Activated T-cell treated with anti-CD3 and anti-CD28 coated beads for 48 hours (primary cell): ENCODE results near the gene PPRC1.
A peak's percentile ranks its signal among the peaks of the same experiment; 100 is the strongest.

Experiments used
- DNase-seq: peaks from one replicate; pipeline ENCODE4 v3.0.0-alpha.2; 2020; ENCODE audit warnings: low read depth

Gene PPRC1, protein sequence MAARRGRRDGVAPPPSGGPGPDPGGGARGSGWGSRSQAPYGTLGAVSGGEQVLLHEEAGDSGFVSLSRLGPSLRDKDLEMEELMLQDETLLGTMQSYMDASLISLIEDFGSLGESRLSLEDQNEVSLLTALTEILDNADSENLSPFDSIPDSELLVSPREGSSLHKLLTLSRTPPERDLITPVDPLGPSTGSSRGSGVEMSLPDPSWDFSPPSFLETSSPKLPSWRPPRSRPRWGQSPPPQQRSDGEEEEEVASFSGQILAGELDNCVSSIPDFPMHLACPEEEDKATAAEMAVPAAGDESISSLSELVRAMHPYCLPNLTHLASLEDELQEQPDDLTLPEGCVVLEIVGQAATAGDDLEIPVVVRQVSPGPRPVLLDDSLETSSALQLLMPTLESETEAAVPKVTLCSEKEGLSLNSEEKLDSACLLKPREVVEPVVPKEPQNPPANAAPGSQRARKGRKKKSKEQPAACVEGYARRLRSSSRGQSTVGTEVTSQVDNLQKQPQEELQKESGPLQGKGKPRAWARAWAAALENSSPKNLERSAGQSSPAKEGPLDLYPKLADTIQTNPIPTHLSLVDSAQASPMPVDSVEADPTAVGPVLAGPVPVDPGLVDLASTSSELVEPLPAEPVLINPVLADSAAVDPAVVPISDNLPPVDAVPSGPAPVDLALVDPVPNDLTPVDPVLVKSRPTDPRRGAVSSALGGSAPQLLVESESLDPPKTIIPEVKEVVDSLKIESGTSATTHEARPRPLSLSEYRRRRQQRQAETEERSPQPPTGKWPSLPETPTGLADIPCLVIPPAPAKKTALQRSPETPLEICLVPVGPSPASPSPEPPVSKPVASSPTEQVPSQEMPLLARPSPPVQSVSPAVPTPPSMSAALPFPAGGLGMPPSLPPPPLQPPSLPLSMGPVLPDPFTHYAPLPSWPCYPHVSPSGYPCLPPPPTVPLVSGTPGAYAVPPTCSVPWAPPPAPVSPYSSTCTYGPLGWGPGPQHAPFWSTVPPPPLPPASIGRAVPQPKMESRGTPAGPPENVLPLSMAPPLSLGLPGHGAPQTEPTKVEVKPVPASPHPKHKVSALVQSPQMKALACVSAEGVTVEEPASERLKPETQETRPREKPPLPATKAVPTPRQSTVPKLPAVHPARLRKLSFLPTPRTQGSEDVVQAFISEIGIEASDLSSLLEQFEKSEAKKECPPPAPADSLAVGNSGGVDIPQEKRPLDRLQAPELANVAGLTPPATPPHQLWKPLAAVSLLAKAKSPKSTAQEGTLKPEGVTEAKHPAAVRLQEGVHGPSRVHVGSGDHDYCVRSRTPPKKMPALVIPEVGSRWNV (N-terminal part only)

DNA sequence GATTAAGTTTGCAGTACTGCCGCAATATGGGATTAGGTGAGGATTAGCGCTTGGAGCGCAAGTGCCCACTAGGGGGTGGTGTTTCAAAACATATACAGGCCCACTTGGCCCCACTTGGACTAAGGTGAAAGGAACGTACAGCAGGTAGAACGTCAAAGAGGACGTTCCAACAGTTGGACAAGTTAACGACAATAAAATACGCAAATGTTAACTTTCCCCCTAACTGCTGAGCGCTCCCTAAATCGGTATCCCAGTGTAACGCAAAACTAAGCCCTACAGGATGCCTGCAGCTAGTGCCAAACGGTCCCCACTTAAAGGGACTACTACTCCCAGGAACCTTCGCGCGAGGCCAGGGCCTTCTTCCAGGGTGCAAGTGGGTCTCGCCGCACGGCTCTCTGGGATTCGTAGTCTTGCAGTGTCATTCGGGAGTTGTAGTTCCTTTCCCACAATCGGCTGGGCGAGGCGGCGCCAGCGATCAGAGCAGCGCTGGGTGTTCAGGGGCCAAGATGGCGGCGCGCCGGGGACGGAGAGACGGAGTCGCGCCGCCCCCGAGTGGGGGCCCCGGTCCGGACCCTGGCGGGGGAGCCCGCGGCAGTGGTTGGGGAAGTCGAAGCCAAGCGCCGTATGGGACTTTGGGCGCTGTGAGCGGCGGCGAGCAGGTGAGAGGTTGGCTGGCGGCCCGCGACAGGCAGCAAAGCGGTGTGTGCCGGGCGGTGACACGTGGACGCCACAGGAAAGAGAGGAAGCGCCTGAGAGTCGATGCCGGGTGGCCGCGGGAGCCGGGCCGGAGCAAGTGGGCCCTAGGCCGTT, at the start of gene PPRC1:
TSS of gene PPRC1 (plus strand) at position 478 of the 810 bp plus-strand sequence. CDS start at position 507, 29 bp downstream.
- DNase-seq: peak; percentile 96

DNA sequence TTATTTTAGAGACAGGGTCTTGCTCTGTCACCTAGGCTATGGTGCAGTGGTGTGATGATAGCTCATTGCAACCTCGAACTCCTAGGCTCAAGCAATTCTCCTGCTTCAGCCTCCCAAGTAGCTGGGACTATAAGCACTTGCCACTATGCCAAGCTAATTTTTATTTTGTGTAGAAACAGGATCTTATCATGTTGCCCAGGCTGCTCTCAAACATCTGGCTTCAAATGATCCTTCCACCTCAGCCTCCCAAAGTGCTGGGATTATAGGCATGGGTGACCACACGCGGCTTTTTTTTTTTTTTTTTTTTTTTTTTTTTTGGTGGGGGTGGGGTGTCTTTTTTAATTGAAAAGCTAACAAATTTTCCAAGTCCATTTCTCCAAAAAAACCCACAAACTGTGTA, 49.3 kb upstream of the PPRC1 start:
- DNase-seq: no peak

DNA sequence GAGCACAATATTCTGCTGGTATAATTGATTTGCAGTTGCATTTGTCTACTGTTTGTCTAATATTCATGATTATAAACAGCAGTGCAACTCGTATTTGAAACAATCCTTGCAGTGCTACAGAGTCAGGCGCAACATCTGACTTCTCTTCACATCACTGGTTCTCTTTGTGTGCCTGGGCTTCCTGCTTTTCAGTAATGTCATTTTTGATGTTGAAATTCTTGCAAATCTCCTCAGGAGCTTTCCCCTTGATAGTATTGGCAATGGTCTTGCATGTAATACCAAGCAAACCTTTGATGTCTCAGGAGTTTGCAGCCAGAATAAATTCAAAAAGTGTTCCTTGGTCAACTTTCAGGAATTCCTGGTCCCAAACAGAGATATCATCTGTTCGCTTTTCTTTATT, 47.5 kb upstream of the PPRC1 start:
- DNase-seq: no peak

DNA sequence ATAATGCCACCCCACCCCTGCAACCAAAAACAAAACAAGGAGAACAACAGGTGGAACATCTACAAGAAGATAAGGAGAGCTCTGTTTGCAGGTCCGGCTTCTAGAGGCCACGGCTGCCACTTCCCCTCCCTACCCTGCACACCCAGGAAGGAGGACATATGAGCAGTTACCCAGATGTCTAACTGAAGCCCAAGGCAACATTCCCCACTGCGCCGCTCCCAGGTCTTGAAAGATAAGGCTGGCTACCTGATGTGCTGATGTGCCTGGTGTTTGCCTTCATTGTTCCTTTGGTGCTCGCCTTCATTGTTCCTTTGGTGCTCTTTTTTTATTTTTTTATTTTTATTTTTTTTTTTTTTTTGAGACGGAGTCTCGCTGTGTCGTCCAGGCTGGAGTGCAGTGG, 46.6 kb upstream of the PPRC1 start:
- DNase-seq: no peak

DNA sequence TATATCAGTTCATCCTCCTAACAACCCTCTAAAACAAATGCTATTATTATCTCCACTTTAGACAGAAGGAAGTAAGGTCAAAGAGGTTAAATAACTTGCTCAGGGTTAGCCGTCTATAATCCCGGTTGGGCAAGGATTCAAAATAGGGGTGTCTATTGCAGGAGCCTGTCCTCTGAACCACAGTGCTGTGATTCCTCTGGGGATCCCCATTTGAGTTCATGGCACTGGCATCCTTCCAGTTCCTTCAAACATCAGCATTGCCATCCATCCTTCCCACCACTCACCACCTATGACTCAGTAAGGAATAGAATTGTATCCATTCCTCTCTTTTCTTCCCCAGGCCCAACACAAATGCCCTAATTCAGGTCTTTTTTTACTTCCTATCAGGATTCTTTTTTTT, 42.1 kb upstream of the PPRC1 start:
- DNase-seq: no peak

DNA sequence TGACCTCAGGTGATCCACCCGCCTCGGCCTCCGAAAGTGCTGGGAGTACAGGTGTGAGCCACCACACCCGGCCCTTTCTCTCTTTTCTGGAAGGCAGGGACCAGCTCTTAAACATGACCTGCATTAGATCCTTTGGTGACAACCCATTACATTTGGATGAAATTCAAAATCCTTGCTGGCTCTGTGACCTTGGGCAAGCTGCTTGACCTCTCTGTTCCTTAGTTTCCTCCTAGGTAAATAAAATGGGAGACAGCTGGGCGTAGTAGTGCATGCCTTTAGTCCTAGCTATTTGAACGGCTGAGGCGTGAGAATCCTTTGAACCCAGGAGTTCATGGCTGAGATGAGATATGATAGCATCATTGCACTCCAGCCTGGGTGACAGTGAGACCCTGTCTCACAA, 36.4 kb upstream of the PPRC1 start:
- no peak for DNase-seq

DNA sequence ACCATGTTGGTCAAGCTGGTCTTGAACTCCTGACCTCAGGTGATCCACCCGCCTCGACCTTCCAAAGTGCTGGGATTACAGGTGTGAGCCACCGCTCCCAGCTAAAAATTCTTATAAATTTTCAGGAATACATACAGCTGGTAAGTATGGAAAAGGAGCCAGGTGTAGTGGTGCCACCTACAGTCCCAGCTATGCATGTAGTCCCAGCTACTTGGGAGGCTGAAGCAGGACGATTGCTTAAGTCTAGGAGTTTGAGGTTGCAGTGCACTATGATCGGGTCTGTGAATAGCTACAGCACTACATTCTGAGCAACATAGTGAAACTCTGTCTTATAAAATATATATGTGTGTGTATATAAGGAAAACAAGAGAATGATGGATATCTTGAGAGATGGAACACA, 31.7 kb upstream of the PPRC1 start:
- DNase-seq: no peak

DNA sequence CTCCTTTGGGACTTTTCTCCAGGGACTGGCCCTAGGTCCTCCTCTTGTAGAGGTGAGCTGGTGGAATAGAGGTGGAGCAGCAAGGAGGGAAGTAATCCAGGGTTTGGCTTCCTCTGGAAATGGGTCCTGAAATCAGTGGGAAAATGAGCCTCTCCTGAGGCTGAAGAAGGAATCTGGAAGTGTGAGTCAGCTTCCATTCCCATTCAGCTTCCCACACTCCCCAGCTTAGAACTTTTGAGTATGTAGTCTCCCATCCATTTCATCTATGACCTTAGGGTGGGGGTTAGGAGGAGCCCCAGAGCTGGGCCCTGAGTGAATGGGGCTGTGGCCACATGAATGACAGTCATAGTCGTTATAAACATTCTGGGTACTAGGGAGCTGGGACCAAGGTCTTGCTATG, 30.4 kb upstream of the PPRC1 start:
- DNase-seq: no peak

DNA sequence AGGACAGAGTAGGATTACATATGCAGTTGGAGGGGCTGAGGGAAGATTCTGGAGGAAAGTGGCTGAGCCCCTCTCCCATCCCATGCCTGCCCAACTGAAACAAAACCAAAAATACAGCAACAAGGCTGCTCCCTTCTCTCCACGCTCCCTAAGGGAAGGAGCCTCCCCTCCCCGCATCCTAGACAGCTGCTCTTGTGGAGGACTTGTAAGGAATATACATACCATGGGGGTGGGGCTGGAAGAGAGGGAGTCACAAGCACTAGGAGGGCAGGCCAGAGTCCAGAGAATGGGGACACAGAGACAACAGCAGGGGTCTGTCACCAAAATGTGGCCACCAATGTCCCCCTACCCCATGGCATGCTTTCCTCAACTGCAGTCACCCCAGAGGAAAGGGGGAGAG, 25.8 kb upstream of the PPRC1 start:
- DNase-seq: no peak

DNA sequence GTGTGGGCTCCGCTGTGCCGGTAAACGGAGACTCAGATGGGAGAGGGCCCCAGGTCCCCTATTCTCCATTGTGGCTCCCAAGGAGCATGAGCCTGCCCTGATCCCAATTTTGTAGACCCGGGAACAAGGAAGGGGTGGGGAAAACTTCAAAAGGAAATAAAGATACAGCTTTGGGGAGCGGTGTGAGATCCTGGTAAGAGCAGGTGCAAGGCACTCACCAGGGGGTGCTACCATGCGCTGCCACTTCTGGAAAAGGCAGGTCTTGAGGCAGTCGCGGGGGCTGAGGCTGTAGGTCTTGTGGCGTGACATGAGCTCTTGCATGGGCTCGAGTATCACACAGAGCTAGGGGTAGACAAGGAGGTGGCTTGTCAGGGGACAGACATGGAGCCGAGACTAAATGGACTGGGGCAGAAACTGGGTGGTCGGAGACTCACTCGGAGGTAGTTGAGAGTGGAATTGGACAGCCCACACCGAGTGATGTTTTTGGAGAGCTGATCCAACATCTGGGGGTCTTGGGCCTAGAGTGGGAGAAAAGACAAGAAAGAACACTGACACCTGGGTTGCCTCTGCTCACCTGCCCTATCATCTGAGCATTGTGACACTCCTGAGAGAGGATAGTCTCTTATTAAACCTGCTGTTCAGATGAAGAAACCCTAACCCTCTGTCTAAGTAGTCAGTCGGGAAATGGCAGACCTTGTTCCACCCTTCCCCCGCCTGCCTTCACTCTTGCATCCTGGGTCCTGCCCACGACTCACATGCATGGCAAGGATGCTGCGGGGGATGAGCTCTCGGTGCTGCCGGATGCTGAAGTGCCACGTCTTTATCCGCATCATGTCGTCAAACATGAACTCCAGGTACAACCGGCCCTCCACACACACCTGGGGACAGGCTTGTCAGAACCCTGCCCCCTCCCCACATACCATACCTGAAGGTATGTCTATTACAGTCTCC, 23.4 kb upstream of the PPRC1 start:
- DNase-seq: no peak

DNA sequence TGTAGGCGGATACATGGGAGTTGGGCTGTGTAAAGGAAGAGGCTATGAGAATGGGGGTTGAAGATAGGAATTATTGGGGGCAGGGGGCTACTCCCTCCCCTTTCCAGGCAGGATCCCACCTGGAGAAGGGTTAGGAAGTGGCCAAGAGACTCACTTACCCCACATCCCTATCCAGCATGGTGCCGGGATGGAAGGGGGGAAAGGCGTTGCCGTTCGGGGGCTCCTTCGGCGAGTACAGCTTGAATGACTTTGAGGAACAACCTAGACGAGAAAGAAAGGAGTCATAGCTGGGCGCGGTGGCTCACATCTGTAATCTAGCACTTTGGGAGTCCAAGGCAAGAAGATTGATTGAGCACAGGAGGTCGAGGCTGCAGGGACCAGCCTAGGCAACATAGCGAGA, 21.6 kb upstream of the PPRC1 start:
- DNase-seq: no peak

DNA sequence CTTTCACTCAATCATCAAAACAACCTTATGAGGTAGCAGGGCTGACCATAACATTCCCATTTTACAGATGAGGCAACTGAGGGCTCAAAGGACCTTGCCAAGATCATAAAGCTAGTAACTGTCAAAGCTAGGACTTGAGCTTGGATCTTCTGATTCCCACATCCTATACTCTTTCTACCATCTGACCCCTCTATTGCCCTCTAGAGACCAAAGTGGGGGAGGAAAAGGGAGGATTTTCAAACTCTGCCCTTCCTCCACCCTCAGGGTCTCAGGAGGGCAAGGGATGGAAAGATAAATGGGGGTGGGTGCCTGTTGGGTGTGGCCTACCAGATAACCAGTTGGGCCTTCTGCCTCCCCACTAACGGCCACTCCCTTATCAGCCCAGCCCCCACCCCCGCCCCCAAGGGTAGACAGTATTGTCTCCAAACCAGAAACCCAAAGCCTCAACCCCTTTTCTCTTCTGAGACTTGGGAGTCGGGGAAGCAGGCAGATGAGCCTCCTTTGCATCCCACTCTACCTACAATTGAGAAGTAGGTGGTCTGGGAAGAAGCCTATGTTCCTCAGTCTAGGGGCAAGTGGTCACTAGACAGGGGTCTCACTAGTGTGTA, 20.5 kb upstream of the PPRC1 start:
- DNase-seq: no peak

DNA sequence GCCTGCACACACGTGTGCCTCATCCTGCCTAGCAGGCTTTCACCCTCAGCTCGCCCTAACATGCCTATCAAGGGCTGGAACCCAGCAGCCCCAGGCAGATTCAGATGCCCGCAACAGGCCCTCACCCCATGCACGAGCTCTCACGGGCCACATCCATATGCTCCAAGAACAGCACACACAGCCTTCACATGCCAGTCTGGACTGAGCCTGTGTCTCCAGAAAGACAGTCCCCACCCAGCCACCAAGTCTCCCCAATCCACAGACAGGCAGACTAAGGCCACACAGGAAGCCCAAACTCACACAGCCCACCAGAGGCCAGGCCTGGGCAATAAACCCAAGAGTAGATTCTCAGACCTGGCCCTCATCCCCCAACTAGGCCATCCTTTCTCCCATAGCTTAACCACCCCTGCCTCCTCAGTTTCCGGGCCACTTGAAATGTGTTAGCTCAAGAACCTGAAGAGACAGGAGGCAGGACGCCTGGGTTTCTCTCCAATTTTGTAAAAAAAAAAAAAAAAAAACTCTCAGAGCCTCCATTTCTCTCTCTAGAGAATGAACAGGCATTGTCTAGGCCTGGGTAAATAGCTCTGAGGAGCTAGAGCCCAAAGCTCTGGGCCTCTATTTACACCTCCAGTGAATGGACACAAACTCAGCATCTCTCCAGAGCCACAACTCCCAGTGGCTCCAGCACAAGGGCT, 19.4 kb upstream of the PPRC1 start:
- no peak for DNase-seq

DNA sequence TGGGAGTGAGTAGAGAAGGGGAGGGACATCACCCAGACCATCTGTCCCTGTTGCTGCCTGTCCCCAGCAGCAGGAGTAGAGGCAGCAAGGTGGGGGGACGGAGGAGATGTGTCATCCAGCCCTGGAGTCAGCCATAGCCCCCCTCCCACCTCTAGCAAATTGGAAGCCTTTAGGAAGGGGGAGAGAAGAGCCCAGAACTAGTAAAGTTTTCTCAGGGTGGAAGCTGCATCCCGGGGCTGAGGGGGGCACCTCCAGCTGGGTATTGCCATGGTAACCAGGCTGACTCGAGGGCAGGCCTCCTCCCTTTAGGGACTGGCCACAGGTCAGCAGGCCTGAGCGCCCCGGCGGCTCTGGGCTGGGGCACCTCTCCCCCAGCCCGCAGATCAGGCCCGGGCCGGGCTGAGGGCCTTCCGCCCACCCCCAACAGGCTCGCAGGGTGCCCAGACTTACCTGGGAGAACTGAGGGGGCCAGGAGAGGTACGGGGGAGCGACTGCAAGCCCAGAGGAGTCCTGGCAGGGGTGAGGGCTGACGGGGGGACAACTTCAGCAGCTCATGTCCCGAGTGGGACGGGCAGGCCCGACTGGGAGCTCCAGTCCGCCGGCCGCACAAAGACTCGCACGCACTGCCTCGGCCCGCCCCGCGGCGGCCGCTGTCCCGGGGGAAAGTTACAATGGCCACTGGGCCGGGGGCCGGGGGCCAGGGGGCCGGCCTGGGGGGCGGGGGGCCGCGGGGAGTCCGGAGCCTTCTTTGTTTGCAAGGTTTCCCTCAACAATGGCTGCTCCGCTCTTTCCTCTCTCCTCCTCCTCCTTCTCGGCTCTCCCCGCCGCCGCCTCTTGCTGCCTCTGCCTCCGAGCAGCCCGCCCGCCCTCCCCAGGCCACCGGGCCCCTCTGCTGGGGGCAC, 18.6 kb upstream of the PPRC1 start:
- no peak for DNase-seq

DNA sequence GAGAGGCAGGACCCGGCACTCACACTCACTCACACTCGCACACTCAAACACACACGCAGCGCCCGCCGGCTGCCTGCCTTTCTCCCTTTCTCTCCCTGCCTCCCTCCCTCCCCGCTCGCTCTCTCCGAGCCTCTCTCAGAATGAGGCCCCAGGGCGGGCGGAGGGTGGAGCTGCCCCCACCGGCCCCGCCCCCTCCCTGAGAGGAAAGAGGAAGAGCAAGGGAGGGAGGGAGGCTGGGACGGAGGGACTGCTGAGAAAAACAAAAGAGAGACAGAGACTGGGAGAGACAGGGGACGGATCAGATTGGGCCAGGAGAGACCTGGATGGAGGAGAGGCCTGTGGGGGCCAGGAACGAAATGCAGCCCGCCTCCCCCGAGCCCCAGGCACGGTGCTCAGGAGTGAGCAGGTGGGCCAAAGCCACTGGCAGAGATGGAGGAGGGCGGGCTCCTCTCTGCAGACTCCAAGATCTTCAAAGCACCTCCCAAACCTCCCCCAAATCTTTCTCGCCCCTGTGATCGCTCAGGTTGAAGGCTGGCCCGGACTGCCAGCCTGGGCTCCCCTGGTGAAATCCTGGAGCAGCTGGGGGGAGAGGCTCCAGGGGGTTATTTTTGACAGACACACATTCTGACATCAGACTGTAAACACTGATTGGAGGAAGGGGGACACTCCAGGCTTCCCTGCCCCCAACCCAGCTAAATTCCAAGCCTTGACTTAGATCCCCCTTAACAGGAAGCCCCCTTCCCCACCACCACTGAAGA, 17.8 kb upstream of the PPRC1 start:
- DNase-seq: peak; percentile 87

DNA sequence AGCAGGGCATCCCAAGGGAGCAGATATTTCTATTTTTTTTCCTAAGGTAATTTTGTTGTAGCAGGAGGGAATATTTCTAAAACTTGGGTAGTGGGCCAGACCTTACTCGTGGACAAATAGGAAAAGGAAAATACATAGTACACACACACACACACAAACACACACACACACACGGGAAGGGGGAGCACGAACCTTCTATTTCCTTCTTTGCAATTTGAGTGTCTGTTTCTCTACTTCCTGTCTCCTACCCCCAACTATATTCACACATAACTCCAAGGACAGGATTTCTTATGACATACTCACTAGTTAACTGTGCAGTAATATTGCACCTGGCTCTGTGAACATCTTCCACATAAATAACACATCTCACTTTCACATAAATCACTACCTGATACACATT, 17.1 kb upstream of the PPRC1 start:
- DNase-seq: no peak

DNA sequence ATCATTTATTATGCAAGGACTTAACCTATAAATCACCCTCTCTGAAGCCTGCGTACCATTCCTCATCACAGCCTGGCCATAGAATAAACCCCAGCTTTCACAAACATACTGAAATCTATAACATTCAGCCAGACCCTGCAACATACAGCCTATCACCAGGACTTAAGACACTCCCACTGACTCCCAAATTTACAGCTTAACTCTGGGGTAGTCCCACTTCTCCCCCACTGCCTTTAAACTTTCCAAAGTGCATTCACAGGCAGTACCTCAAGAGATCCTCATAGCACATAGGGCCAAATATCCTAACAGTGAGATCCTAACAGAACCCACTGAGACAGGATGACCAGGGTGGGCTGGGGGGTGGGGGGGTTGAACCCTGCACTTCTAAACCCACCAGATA, 16.2 kb upstream of the PPRC1 start:
- DNase-seq: no peak
